ENCODE measurements around the gene SPOP.

The SPOP gene

GRCh38 chr17:49565948-49566491, 111.9 kb downstream of the SPOP start:
- no peak overlapping the region for H3K27ac ChIP-seq
- TF ChIP-seq, protein P1, sequence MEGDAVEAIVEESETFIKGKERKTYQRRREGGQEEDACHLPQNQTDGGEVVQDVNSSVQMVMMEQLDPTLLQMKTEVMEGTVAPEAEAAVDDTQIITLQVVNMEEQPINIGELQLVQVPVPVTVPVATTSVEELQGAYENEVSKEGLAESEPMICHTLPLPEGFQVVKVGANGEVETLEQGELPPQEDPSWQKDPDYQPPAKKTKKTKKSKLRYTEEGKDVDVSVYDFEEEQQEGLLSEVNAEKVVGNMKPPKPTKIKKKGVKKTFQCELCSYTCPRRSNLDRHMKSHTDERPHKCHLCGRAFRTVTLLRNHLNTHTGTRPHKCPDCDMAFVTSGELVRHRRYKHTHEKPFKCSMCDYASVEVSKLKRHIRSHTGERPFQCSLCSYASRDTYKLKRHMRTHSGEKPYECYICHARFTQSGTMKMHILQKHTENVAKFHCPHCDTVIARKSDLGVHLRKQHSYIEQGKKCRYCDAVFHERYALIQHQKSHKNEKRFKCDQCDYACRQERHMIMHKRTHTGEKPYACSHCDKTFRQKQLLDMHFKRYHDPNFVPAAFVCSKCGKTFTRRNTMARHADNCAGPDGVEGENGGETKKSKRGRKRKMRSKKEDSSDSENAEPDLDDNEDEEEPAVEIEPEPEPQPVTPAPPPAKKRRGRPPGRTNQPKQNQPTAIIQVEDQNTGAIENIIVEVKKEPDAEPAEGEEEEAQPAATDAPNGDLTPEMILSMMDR (IDR thresholded peaks at IDR 0.05), result no peak
- TF ChIP-seq ZFX (IDR thresholded peaks at IDR 0.05; ENCODE audit: borderline replicate concordance), result no peak

- TF ChIP-seq ZFX (IDR thresholded peaks at IDR 0.05; ENCODE audit: borderline replicate concordance), result no peak
- TF ChIP-seq, protein P1 (IDR thresholded peaks at IDR 0.05), result no peak
- H3K27ac ChIP-seq, result no peak overlapping the region
Measured at GRCh38 chr17:49564638-49565037, 113.3 kb downstream of the SPOP start.

DNA sequence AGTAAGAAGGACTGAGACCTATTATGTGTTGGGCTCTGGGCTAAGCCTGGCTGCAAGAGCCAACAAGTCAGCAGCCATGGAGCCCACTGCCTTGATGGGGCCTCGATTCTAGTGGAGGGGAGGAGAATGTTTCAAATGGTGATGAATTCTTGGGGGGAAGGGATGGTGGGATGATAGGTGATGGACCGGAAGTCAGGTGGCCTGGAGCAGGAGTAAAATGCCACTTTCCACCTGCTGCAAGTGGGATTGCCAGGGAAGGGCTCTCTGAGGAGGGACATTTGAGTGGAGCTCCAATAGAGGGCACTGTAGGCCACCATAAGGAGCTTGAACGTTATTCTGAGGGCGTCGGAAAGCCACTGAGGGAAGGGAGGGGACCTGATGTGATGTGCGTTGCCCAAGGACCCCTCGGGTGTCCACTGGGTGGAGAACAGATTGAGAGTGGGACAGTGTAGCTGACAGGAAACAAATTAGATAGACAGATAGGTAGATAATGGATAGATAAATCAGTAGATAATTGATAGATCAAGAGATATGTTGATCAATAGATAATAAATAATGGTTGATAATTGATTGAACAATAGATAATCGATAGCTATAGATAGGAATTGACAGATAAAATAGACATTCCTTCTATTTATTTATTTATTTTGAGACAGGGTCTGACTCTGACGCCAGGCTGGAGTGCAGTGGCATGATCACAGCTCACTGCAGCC, 120.4 kb downstream of the SPOP start:
- TF ChIP-seq, protein P1 (IDR thresholded peaks at IDR 0.05), result peak; percentile 86
- TF ChIP-seq ZFX (IDR thresholded peaks at IDR 0.05; ENCODE audit: borderline replicate concordance), result no peak

DNA sequence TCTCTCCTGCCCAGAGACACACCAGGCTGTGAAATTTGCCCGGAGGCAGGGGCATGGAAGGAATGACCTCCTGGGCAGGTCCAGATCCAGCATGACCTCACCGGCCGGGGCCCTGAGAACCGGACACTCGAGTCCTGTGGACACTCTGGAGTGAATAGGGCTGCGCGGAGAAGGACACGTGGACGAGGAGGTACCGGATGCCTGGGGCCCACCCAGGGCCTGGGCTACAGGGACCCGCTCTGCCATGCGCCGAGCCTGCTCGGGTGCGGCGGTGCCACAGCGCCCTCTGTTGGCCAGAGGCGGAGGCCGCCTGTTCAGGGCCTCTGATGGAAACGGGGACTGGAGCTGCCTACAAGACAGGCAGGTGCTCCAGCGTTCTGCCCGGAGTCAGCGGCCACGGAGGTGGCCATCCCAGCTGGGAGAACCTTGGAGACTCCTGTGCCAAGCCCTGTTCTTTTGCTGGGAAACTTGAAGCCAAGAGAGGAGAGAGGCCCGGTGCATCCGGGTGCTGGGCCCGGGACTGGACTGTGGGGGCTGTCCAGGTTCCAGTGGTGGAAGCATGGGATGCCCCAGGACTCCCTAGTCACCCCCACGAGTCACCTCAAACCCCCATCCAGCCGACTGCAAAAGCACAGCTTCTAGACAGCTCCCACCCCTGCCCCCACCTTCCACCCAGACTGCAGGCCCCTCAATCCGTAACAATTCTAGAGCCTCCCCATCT, 121.5 kb downstream of the SPOP start:
- no peak for TF ChIP-seq ZFX (IDR thresholded peaks at IDR 0.05; ENCODE audit: borderline replicate concordance)
- TF ChIP-seq, protein P1 (IDR thresholded peaks at IDR 0.05), result peak; percentile 98
- no peak overlapping the region for H3K27ac ChIP-seq

More for the DNA sequence above, 120.4 kb downstream of the SPOP start:
- no peak overlapping the region for H3K27ac ChIP-seq

DNA sequence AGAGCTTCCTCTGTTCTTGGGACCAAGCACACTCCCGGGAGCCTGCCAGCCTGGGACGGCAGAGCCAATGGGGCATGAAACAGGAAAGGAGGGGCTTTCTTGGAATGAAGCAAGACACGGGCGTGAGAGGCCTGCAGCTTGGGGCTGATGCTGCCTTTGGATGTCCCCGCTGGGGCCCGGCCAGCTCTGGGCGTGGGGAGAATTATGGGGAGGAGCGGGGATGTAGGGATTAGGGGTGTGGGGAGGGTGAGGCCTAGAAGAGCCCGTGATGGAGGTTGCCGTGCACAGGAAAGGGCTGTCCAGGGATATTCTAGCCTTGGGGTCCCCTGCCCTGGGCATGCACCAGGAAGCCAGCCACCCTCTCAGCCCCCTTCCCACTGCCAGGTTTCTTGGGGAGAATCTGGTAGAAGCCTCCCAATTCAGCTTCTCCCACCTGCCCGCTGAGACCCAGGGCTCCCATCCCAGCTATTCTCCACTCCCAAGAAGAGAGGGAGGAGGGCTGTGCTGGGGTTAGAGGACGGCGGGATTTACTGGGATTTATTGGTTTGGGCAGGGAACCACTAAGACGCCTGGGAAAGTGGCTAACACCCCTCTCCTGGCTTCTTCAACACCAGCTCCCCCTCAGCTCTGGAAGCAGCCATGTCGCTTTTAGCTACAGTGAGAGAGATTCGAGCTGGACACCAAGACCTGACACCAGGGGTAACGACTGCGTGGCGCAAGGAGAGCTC, 122.2 kb downstream of the SPOP start:
- no peak overlapping the region for H3K27ac ChIP-seq

DNA sequence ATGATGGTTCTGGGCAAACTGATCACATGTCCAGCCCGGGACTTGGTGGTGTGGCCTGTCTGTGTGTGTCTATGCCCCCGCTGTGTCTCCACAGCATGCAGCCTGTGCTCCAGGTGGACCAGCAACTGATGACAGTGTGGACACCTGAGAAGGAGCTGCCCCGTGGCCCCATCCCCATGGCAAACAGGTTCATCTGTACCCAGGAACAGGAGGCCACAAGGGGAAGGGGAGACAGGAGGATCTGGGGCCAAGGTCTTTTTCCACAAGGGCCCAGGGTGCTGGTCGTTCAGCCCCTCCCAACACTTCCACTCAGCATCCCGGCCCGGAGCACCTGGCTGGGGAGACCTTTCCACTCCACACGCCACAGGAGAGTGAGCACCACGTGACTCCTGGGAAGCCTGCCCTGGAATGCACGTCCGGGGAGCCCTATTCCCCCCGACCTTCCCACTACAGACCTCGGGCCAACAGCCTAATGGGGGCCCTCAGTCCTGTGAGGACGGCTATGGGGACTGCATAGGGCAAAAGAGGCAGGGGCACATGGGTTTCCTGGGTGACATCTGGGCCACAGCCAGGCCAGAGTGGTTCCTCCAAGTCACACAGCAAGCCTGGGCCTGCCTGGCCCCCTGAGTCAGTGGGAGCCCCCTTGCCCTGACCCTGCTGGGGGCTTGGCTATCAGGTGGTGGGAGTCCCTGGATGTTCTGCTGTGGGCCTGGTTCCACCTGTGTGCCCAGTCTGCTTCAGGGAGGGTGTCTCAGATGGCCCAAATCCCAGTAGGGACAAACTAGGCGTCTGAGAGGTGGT, 123.0 kb downstream of the SPOP start:
- H3K27ac ChIP-seq, result no peak overlapping the region
- no peak for TF ChIP-seq ZFX (IDR thresholded peaks at IDR 0.05; ENCODE audit: borderline replicate concordance)
- TF ChIP-seq, protein P1 (IDR thresholded peaks at IDR 0.05), result no peak

More for the DNA sequence above, 122.2 kb downstream of the SPOP start:
- no peak for TF ChIP-seq ZFX (IDR thresholded peaks at IDR 0.05; ENCODE audit: borderline replicate concordance)
- TF ChIP-seq, protein P1 (IDR thresholded peaks at IDR 0.05), result no peak
